Lower lobe of right lung (tissue), 2 donors: ENCODE measurements around the gene ALG1. TPM values are rescaled to one million over a fixed set of nuclear protein-coding genes. Genes with fewer than 3 reads are reported as not detected.
"Not testable (repeated sequence)": the region's sequence is repeated elsewhere in the genome, so short reads cannot be mapped to it uniquely, and the experiment has no call there.

Experiments used
- ATAC-seq, 2 donors: fragments of 200-7000 bp; cut with Tn5 transposase; one replicate each; pipeline ENCODE4 v1.9.1; 2020 to 2022; ENCODE audit warnings: mild to moderate bottlenecking in 2 of 2, moderate library complexity in 2 of 2
- DNase-seq: peaks from one replicate; pipeline ENCODE4 v3.0.0-alpha.2; 2020
- H3K27ac ChIP-seq: fragments of 200-600 bp; one replicate; pipeline ENCODE4 v1.8.0; 2022
- H3K27me3 ChIP-seq: fragments of 200-600 bp; one replicate; pipeline ENCODE4 v1.8.0; 2022; ENCODE audit warnings: low read depth
- H3K36me3 ChIP-seq: fragments of 200-600 bp; one replicate; pipeline ENCODE4 v1.8.0; 2022; ENCODE audit warnings: mild to moderate bottlenecking
- H3K4me1 ChIP-seq: fragments of 200-600 bp; one replicate; pipeline ENCODE4 v1.8.0; 2022
- H3K4me3 ChIP-seq: fragments of 200-600 bp; one replicate; pipeline ENCODE4 v1.8.0; 2022; ENCODE audit warnings: mild to moderate bottlenecking
- H3K9me3 ChIP-seq: fragments of 200-600 bp; one replicate; pipeline ENCODE4 v1.8.0; 2022
- intact Hi-C: fragments of 100-400 bp; cut with DNase I; formaldehyde crosslinking; loops from one replicate; pipeline ENCODE4 v1.11.0; 2022
- total RNA-seq: library from RNA; stranded (reverse); fragmentation: NEBNext Ultra II Directional; extraction: Animal tissue kit (Norgen Biotek cat#: 25700); gene quantifications from one replicate; pipeline ENCODE4 v1.2.1, GENCODE V29; 2021
- TF ChIP-seq, protein P1 (sequence below): fragments of 200-600 bp; IDR thresholded peaks from one replicate; pipeline ENCODE4 v1.8.0; 2022; ENCODE audit warnings: antibody characterized with exemption, mild to moderate bottlenecking
- donor health status: DM: no; HTN: yes; CAD: no; lungs with severe emphysema.

Gene ALG1
- total RNA-seq, 1 donor from 2014 or later: 17.8 TPM

DNA sequence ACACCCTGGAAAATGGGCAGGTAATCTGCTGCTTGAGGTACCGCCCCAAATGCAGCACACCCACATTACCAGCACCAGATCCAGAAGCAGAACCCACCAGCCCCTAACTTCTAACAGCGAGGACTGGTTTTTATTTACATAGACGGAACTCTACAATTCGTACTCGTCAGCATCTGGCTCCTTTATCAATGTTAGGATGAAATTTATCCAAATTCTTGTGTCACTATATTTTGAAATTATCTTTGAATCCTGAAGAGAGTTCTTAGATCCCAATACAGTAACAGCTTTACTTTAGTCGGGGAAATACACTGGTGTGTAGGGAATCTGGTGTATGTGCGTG is 332 bp upstream of the ALG1 start:
- ATAC-seq (no peak), DNase-seq (no peak)
- intact Hi-C loops: no loop called here
- Histone ChIP-seq H3K9me3 (no peaks in the 10 kb centered on the region), H3K27ac (peak overlapping the region; percentile 88), H3K27me3 (no peaks in the 10 kb centered on the region), H3K36me3 (peaks cover 26% of the 10 kb centered on the region), H3K4me3 (peak overlapping the region; percentile 90), H3K4me1 (peaks cover 17% of the 10 kb centered on the region)
- TF ChIP-seq, protein P1, sequence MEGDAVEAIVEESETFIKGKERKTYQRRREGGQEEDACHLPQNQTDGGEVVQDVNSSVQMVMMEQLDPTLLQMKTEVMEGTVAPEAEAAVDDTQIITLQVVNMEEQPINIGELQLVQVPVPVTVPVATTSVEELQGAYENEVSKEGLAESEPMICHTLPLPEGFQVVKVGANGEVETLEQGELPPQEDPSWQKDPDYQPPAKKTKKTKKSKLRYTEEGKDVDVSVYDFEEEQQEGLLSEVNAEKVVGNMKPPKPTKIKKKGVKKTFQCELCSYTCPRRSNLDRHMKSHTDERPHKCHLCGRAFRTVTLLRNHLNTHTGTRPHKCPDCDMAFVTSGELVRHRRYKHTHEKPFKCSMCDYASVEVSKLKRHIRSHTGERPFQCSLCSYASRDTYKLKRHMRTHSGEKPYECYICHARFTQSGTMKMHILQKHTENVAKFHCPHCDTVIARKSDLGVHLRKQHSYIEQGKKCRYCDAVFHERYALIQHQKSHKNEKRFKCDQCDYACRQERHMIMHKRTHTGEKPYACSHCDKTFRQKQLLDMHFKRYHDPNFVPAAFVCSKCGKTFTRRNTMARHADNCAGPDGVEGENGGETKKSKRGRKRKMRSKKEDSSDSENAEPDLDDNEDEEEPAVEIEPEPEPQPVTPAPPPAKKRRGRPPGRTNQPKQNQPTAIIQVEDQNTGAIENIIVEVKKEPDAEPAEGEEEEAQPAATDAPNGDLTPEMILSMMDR: no peak

DNA sequence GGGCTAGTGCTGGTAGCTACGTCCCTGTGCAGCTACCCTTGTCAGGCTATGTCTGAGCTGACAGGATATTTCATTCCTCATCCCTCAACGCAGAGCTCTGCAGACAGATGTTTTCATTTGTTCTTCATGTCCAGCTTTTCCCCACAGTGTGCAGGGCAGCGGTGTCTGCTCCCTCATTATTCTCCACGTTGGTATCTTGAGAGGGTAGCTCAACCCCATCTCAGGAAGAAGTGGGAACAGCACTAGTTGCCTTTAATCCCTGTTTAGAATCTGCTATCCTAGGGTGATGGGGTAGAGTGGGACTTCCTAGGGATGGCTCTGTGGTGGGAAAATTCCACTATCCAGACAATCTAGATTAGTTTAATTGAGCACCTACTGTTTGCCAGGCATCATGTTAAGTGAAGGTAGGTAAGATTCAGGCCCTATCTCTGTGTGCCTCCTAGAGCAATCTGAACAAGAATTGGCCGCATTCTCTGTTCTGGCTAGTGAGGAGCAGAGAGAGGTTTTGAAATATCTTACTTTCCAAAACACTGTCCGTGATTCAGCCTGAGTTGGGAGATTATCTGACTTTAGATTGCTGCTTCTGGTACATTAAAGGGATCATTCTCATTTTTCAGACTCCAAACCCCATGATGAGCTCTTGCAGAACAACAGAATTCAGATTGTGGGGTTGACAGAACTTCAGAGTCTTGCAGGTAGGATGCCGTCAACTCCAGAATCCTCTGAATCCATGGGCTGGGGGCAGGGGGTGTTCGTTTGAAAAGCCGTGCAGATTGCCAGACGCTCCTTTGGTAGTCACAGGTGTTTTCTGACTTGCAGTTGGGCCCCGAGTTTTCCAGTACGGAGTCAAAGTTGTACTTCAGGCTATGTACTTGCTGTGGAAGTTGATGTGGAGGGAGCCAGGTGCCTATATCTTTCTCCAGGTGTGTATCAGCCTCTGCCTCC is 963 bp downstream of the ALG1 start:
- ATAC-seq (peak in 1 of 2 donors; percentile 4), DNase-seq (no peak)
- TF ChIP-seq, protein P1: no peak

DNA sequence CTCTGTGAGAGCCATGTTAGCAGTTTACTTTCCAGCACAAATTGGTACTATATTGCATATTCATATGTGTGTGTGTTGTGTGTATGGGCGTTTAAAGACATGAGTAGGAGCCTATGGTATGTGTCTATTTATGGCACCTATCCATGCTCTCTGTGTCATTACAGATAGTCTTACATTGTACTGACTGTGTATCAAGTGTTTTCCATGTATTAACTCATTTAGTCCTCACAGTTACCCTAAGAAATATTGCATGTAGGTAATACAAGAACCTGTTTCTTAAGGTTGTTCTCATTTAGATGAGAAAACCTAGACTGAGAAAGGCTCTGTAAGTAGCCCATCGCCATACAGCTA is 1.6 kb downstream of the ALG1 start:
- no peak for DNase-seq
- H3K27ac ChIP-seq: no peak overlapping the region
- H3K27me3 ChIP-seq: no peaks in the 10 kb centered on the region
- peaks cover 45% of the 10 kb centered on the region for H3K36me3 ChIP-seq
- no peak overlapping the region for H3K4me3 ChIP-seq
- intact Hi-C loops: no loop called here
- TF ChIP-seq, protein P1: no peak
- no peaks in the 10 kb centered on the region for H3K9me3 ChIP-seq
- peaks cover 17% of the 10 kb centered on the region for H3K4me1 ChIP-seq
- ATAC-seq: no peak

More for the DNA sequence above, 963 bp downstream of the ALG1 start:
- Histone ChIP-seq H3K27ac (peak overlapping the region; percentile 88), H3K27me3 (no peaks in the 10 kb centered on the region), H3K9me3 (no peaks in the 10 kb centered on the region), H3K4me1 (peaks cover 17% of the 10 kb centered on the region), H3K36me3 (peaks cover 39% of the 10 kb centered on the region), H3K4me3 (peak overlapping the region; percentile 90)
- intact Hi-C loops: no loop called here

DNA sequence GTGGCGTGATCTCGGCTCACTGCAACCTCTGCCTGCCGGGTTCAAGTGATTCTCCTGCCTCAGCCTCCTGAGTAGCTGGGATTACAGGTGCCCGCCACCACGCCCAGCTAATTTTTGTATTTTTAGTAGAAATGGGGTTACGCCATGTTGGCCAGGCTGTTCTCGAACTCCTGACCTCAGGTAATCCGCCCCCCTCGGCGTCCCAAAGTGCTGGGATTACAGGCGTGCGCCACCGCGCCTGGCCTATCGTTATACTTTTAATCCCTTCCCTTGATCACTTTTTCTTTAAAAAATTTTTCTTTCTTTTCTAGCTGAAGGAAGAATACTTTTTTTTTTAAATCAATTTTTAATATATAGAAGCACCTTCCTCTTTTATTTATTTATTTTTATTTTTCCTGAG is 2.1 kb downstream of the ALG1 start:
- H3K27ac ChIP-seq, ATAC-seq, DNase-seq, H3K4me3 ChIP-seq, H3K27me3 ChIP-seq, H3K9me3 ChIP-seq, intact Hi-C loops: not testable (repeated sequence)
- H3K4me1 ChIP-seq: peaks cover 17% of the 10 kb centered on the region
- peaks cover 51% of the 10 kb centered on the region for H3K36me3 ChIP-seq

DNA sequence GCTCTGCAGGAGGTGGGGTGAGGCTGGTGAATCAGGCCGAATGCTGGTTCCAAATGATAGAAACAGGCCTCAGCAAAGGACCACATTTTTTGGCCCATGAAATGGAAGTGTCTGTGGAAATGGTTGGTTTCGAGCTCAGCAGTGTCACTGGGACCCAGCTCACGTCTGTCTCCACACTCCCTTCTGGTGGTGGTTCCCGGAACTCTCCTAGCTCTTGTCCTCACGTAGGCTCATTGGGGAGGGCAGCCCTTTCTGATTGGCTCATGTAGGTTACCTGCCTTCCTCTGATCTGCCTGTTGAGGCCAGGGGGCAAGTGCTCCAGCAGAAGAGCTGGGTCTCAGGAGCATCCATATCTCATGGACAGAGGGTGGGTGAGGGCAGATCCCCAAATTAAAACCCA is 4.0 kb downstream of the ALG1 start:
- H3K27ac ChIP-seq: no peak overlapping the region
- no peaks in the 10 kb centered on the region for H3K9me3 ChIP-seq
- no peaks in the 10 kb centered on the region for H3K27me3 ChIP-seq
- peaks cover 67% of the 10 kb centered on the region for H3K36me3 ChIP-seq
- H3K4me1 ChIP-seq: peaks cover 17% of the 10 kb centered on the region
- ATAC-seq: no peak
- H3K4me3 ChIP-seq: no peak overlapping the region
- TF ChIP-seq, protein P1: no peak
- intact Hi-C loops: no loop called here
- no peak for DNase-seq

DNA sequence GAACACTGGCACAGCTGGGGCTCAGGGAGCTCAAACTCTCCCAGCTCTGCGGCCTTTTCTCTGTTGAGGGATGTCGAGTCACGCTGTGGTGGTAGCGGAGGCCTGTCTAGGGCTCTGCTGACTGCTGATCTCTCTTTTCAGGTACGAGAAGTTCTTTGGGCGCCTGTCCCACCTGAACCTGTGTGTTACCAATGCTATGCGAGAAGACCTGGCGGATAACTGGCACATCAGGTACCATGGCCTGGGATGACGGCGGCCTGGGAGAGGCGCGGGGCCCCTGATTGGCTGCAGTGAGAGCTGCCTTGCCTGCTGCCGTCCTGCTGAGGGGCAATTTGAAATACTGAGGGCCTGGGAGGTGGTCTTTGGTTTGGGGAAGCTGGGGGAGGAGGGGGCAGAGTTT is 5.7 kb downstream of the ALG1 start:
- DNase-seq: no peak
- H3K27me3 ChIP-seq: no peaks in the 10 kb centered on the region
- H3K36me3 ChIP-seq: peaks cover 79% of the 10 kb centered on the region
- no peak for ATAC-seq
- TF ChIP-seq, protein P1: no peak
- intact Hi-C loops: no loop called here
- no peaks in the 10 kb centered on the region for H3K9me3 ChIP-seq
- H3K27ac ChIP-seq: no peak overlapping the region
- peaks cover 10% of the 10 kb centered on the region for H3K4me1 ChIP-seq
- H3K4me3 ChIP-seq: no peak overlapping the region
